Measurements from ENCODE around the gene MCEMP1.

Gene MCEMP1

GRCh38 chr19:7648265-7649014 is 28.4 kb upstream of the MCEMP1 start:
- no peaks in the 10 kb centered on the region for H3K27me3 ChIP-seq (ENCODE audit: control insufficient read depth, insufficient read depth, low read length)
- TF ChIP-seq CTCF (IDR thresholded peaks at IDR 0.05), result no peak
- H3K9ac ChIP-seq, result no peak overlapping the region
- H2AFZ ChIP-seq, result no peak overlapping the region
- H3K79me2 ChIP-seq, result no peaks in the 10 kb centered on the region
- H3K9me3 ChIP-seq (ENCODE audit: control insufficient read depth, low read length), result no peaks in the 10 kb centered on the region
- H3K4me1 ChIP-seq, result no peaks in the 10 kb centered on the region
- H3K4me2 ChIP-seq (ENCODE audit: low read length), result no peak overlapping the region
- no peak overlapping the region for H3K27ac ChIP-seq
- H3K36me3 ChIP-seq (ENCODE audit: control insufficient read depth, insufficient read depth, low read length), result no peaks in the 10 kb centered on the region
- H3K4me3 ChIP-seq (ENCODE audit: low read depth, low read length), result no peak overlapping the region

GRCh38 chr19:7650148-7650547 is 26.7 kb upstream of the MCEMP1 start:
- Histone ChIP-seq H3K4me2 (ENCODE audit: low read length) (no peak overlapping the region), H3K27ac (no peak overlapping the region), H3K9ac (no peak overlapping the region), H3K79me2 (no peaks in the 10 kb centered on the region), H3K36me3 (ENCODE audit: control insufficient read depth, insufficient read depth, low read length) (no peaks in the 10 kb centered on the region), H3K4me1 (no peaks in the 10 kb centered on the region), H3K4me3 (ENCODE audit: low read depth, low read length) (no peak overlapping the region), H3K9me3 (ENCODE audit: control insufficient read depth, low read length) (no peaks in the 10 kb centered on the region), H2AFZ (no peak overlapping the region), H3K27me3 (ENCODE audit: control insufficient read depth, insufficient read depth, low read length) (no peaks in the 10 kb centered on the region)
- no peak for TF ChIP-seq CTCF (IDR thresholded peaks at IDR 0.05)

- no peaks in the 10 kb centered on the region for H3K9me3 ChIP-seq (ENCODE audit: control insufficient read depth, low read length)
- H3K79me2 ChIP-seq, result no peaks in the 10 kb centered on the region
- peak; percentile 97 for TF ChIP-seq CTCF (IDR thresholded peaks at IDR 0.05)
- no peaks in the 10 kb centered on the region for H3K27me3 ChIP-seq (ENCODE audit: control insufficient read depth, insufficient read depth, low read length)
- no peak overlapping the region for H3K27ac ChIP-seq
- H3K4me1 ChIP-seq, result no peaks in the 10 kb centered on the region
- H3K9ac ChIP-seq, result no peak overlapping the region
- peak overlapping the region; percentile 66 for H2AFZ ChIP-seq
- H3K4me3 ChIP-seq (ENCODE audit: low read depth, low read length), result peak overlapping the region; percentile 29
- H3K36me3 ChIP-seq (ENCODE audit: control insufficient read depth, insufficient read depth, low read length), result no peaks in the 10 kb centered on the region
- H3K4me2 ChIP-seq (ENCODE audit: low read length), result peak overlapping the region; percentile 67
Measured at GRCh38 chr19:7652061-7652641, 24.7 kb upstream of the MCEMP1 start.

GRCh38 chr19:7654401-7654800 is 22.5 kb upstream of the MCEMP1 start:
- H3K9me3 ChIP-seq (ENCODE audit: control insufficient read depth, low read length), result no peaks in the 10 kb centered on the region
- no peaks in the 10 kb centered on the region for H3K4me1 ChIP-seq
- H3K27me3 ChIP-seq (ENCODE audit: control insufficient read depth, insufficient read depth, low read length), result no peaks in the 10 kb centered on the region
- H3K27ac ChIP-seq, result no peak overlapping the region
- no peaks in the 10 kb centered on the region for H3K36me3 ChIP-seq (ENCODE audit: control insufficient read depth, insufficient read depth, low read length)
- no peak overlapping the region for H3K4me3 ChIP-seq (ENCODE audit: low read depth, low read length)
- H2AFZ ChIP-seq, result no peak overlapping the region
- no peak overlapping the region for H3K9ac ChIP-seq
- no peaks in the 10 kb centered on the region for H3K79me2 ChIP-seq
- no peak overlapping the region for H3K4me2 ChIP-seq (ENCODE audit: low read length)
- TF ChIP-seq CTCF (IDR thresholded peaks at IDR 0.05), result no peak

GRCh38 chr19:7655581-7655980 is 21.3 kb upstream of the MCEMP1 start:
- H3K9ac ChIP-seq, result no peak overlapping the region
- no peaks in the 10 kb centered on the region for H3K4me1 ChIP-seq
- H3K4me3 ChIP-seq (ENCODE audit: low read depth, low read length), result no peak overlapping the region
- H3K36me3 ChIP-seq (ENCODE audit: control insufficient read depth, insufficient read depth, low read length), result no peaks in the 10 kb centered on the region
- no peaks in the 10 kb centered on the region for H3K27me3 ChIP-seq (ENCODE audit: control insufficient read depth, insufficient read depth, low read length)
- no peak for TF ChIP-seq CTCF (IDR thresholded peaks at IDR 0.05)
- no peaks in the 10 kb centered on the region for H3K9me3 ChIP-seq (ENCODE audit: control insufficient read depth, low read length)
- H3K27ac ChIP-seq, result no peak overlapping the region
- H3K79me2 ChIP-seq, result no peaks in the 10 kb centered on the region
- H2AFZ ChIP-seq, result no peak overlapping the region
- no peak overlapping the region for H3K4me2 ChIP-seq (ENCODE audit: low read length)

Measured in parathyroid adenoma (tissue), 2 donors.